MM.1S (cell line): ENCODE data around the gene KLHL1.

Experiments used
- DNase-seq: peaks from one replicate; pipeline ENCODE4 v3.0.0-alpha.2; 2015
- H2AFZ ChIP-seq: fragments of 300-600 bp; sonication (generic); 2 replicates; pipeline ENCODE4 v1.6.0; 2016; ENCODE audit warnings: antibody characterized with exemption, low read length
- H3F3A ChIP-seq: fragments of 300-600 bp; sonication (generic); 2 replicates; pipeline ENCODE4 v1.6.1; 2016; ENCODE audit warnings: mild to moderate bottlenecking, antibody characterized with exemption, low read length, moderate library complexity, mixed read lengths; ENCODE audit not compliant: insufficient read depth
- H3K27ac ChIP-seq: fragments of 300-600 bp; sonication (generic); 2 replicates; pipeline ENCODE4 v1.5.1; 2016; ENCODE audit warnings: mild to moderate bottlenecking, low read length
- H3K27me3 ChIP-seq: fragments of 300-600 bp; sonication (generic); replicated peaks from 2 replicates; pipeline ENCODE4 v1.6.0; 2016; ENCODE audit warnings: low read length; ENCODE audit not compliant: insufficient read depth
- H3K36me3 ChIP-seq: fragments of 300-600 bp; sonication (generic); replicated peaks from 2 replicates; pipeline ENCODE4 v1.6.1; 2016; ENCODE audit warnings: mild to moderate bottlenecking, low read length, mixed read lengths; ENCODE audit not compliant: insufficient read depth
- H3K4me1 ChIP-seq: fragments of 300-600 bp; sonication (generic); 2 replicates; pipeline ENCODE4 v1.6.1; 2016; ENCODE audit warnings: low read length, mixed read lengths
- H3K4me2 ChIP-seq: fragments of 300-600 bp; sonication (generic); 2 replicates; pipeline ENCODE4 v1.6.0; 2016; ENCODE audit warnings: low read depth, low read length
- H3K4me3 ChIP-seq: fragments of 300-600 bp; sonication (generic); 2 replicates; pipeline ENCODE4 v1.5.1; 2016; ENCODE audit warnings: low read length, mixed read lengths
- H3K79me2 ChIP-seq: fragments of 300-600 bp; sonication (generic); 2 replicates; pipeline ENCODE4 v1.6.1; 2016; ENCODE audit warnings: mixed run types, low read length, mixed read lengths
- H3K9ac ChIP-seq: fragments of 300-600 bp; sonication (generic); 2 replicates; pipeline ENCODE4 v1.6.1; 2016; ENCODE audit warnings: low read length, mixed read lengths
- H3K9me2 ChIP-seq: fragments of 300-600 bp; sonication (generic); replicated peaks from 2 replicates; pipeline ENCODE4 v1.6.1; 2016; ENCODE audit warnings: mild to moderate bottlenecking, low read length, mixed read lengths; ENCODE audit not compliant: insufficient read depth
- H3K9me3 ChIP-seq: fragments of 300-600 bp; sonication (generic); replicated peaks from 2 replicates; pipeline ENCODE4 v1.6.1; 2016; ENCODE audit warnings: mild to moderate bottlenecking, low read length, mixed read lengths; ENCODE audit not compliant: insufficient read depth
- H4K20me1 ChIP-seq: fragments of 300-600 bp; sonication (generic); 2 replicates; pipeline ENCODE4 v1.6.1; 2016; ENCODE audit warnings: mild to moderate bottlenecking, low read length, moderate library complexity, mixed read lengths; ENCODE audit not compliant: insufficient read depth
- EZH2 ChIP-seq: fragments of 300-600 bp; sonication (generic); optimal IDR thresholded peaks from 2 replicates; pipeline ENCODE3; 2017; ENCODE audit warnings: low read depth, mild to moderate bottlenecking, antibody characterized with exemption, low read length, mixed read lengths
- EZH2phosphoT487 ChIP-seq: fragments of 300-600 bp; sonication (generic); IDR thresholded peaks from 2 replicates; pipeline ENCODE4 v1.6.1; 2018; ENCODE audit warnings: antibody characterized with exemption, low read length
- TF ChIP-seq, protein P1 (sequence below): fragments of 300-600 bp; sonication (generic); IDR thresholded peaks from 2 replicates; pipeline ENCODE4 v1.5.1; 2016; ENCODE audit warnings: antibody characterized with exemption, low read length, mixed read lengths

KLHL1 gene

GRCh38 chr13:70125693-70126092 is 17.4 kb upstream of the KLHL1 start:
- no peaks in the 10 kb centered on the region for H3F3A ChIP-seq
- H3K27me3 ChIP-seq: no peaks in the 10 kb centered on the region
- no peaks in the 10 kb centered on the region for H3K36me3 ChIP-seq
- H3K9ac ChIP-seq: no peak overlapping the region
- no peak for DNase-seq
- H3K9me3 ChIP-seq: no peaks in the 10 kb centered on the region
- no peak overlapping the region for H3K4me2 ChIP-seq
- no peak overlapping the region for H3K4me3 ChIP-seq
- no peaks in the 10 kb centered on the region for H3K9me2 ChIP-seq
- H3K79me2 ChIP-seq: no peaks in the 10 kb centered on the region
- H2AFZ ChIP-seq: no peak overlapping the region
- TF ChIP-seq EZH2 (no peak), EZH2phosphoT487 (no peak)
- TF ChIP-seq, protein P1, sequence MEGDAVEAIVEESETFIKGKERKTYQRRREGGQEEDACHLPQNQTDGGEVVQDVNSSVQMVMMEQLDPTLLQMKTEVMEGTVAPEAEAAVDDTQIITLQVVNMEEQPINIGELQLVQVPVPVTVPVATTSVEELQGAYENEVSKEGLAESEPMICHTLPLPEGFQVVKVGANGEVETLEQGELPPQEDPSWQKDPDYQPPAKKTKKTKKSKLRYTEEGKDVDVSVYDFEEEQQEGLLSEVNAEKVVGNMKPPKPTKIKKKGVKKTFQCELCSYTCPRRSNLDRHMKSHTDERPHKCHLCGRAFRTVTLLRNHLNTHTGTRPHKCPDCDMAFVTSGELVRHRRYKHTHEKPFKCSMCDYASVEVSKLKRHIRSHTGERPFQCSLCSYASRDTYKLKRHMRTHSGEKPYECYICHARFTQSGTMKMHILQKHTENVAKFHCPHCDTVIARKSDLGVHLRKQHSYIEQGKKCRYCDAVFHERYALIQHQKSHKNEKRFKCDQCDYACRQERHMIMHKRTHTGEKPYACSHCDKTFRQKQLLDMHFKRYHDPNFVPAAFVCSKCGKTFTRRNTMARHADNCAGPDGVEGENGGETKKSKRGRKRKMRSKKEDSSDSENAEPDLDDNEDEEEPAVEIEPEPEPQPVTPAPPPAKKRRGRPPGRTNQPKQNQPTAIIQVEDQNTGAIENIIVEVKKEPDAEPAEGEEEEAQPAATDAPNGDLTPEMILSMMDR: no peak
- no peaks in the 10 kb centered on the region for H3K4me1 ChIP-seq
- no peaks in the 10 kb centered on the region for H4K20me1 ChIP-seq
- H3K27ac ChIP-seq: no peak overlapping the region

GRCh38 chr13:70117338-70117905 is 9.2 kb upstream of the KLHL1 start:
- no peak overlapping the region for H2AFZ ChIP-seq
- DNase-seq: no peak
- H3K27ac ChIP-seq: no peak overlapping the region
- no peaks in the 10 kb centered on the region for H3K36me3 ChIP-seq
- H3K79me2 ChIP-seq: no peaks in the 10 kb centered on the region
- H3K27me3 ChIP-seq: no peaks in the 10 kb centered on the region
- H3K4me3 ChIP-seq: no peak overlapping the region
- H3K4me2 ChIP-seq: no peak overlapping the region
- no peaks in the 10 kb centered on the region for H3F3A ChIP-seq
- no peaks in the 10 kb centered on the region for H3K9me3 ChIP-seq
- no peak overlapping the region for H3K9ac ChIP-seq
- no peaks in the 10 kb centered on the region for H3K4me1 ChIP-seq
- no peaks in the 10 kb centered on the region for H4K20me1 ChIP-seq
- no peak for TF ChIP-seq EZH2
- TF ChIP-seq, protein P1: no peak
- no peak for TF ChIP-seq EZH2phosphoT487
- no peaks in the 10 kb centered on the region for H3K9me2 ChIP-seq

DNA sequence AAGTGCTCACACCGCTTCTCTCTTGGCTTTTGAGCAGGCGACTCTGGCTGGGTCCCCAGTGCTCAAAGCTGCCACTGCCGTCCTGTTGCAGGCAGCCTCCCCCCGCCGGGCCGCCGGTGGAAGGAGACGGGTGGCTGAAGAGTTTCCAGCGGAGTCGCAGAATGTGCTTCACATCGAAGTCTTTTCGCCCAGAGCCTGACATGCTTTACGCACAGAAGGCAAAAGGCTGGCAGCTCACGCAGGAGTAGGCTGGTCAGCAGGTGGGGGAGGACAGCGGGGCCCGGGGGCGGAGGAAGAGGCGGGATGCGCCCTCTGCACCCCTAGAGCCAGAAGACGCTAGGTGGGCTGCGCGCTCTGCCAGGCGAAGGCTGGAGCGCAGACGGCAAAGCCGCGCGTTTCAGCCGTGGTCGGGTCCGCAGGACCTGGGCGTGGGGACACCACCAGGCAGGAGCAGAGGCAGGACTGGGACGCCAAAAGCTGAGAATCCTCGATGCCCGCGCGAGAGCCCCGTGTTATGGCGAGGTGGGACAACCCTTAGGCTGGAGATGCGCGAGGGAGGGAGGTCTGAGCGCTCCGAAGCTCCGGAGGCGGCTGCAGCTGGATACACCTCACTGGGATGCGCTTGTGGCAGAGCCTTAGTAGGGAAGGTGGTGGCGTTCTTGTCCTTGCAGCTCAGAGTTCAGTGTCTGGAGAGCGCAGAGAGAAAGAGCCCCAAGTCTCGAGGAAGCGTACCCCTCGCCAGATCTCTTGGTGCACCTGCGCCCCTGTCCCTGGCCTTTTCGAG is 562 bp downstream of the KLHL1 start, which contains the start of gene ATXN8OS:
ATXN8OS (plus strand) TSS at position 329 of the 784 bp plus-strand sequence.
- Histone ChIP-seq H3K4me1 (no peaks in the 10 kb centered on the region), H3K27ac (no peak within 1 kb of the TSS), H3K79me2 (no peaks in the 10 kb centered on the region), H2AFZ (no peak within 1 kb of the TSS), H4K20me1 (no peaks in the 10 kb centered on the region), H3K4me2 (no peak within 1 kb of the TSS), H3K27me3 (no peaks in the 10 kb centered on the region), H3F3A (no peaks in the 10 kb centered on the region), H3K9me3 (no peaks in the 10 kb centered on the region), H3K9me2 (no peaks in the 10 kb centered on the region), H3K36me3 (no peaks in the 10 kb centered on the region), H3K9ac (no peak within 1 kb of the TSS), H3K4me3 (no peak within 1 kb of the TSS)
- TF ChIP-seq EZH2phosphoT487: no peak
- no peak for TF ChIP-seq EZH2
- TF ChIP-seq, protein P1: no peak
- no peak for DNase-seq
